Measurements from ENCODE around the gene KMT5C.

KMT5C gene

DNA sequence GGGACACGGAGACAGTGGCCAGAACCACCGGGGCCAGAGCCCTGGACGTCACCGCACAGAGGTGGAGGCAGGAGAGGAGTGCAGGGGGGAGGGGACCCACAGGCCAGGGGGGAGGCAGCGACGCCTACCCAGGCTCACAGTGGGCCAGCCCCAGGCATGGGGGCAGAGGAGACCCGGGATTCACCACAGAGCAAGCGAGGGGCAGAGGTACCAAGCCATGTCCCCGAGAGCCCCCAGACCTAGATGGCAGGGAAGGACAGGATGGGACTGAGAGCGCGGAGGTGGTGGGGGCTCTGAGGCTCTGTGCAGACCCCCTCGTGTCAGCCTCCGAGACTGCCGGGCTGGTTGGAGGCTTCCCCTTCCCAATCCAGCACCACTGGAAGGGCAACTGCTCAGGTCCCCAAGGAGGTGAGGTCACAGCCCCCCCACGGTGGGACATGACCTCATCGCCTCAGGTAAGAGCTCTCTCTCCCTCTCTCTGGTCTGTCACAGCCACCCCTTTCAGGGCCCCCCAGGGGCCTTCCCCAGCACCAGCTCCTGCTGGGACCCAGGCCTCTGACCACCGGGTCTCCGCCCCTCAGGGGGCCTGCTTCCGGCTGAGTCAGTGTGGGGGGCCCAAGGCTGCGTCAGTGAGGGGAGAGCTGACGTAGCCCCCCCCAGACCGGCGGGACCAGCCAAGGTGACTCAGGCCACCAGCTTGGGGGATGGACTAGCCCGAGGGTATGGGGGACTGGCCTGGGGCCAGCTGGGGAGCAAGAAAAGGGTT, 32.8 kb downstream of the KMT5C start (continued):
- TF ChIP-seq, protein P1, sequence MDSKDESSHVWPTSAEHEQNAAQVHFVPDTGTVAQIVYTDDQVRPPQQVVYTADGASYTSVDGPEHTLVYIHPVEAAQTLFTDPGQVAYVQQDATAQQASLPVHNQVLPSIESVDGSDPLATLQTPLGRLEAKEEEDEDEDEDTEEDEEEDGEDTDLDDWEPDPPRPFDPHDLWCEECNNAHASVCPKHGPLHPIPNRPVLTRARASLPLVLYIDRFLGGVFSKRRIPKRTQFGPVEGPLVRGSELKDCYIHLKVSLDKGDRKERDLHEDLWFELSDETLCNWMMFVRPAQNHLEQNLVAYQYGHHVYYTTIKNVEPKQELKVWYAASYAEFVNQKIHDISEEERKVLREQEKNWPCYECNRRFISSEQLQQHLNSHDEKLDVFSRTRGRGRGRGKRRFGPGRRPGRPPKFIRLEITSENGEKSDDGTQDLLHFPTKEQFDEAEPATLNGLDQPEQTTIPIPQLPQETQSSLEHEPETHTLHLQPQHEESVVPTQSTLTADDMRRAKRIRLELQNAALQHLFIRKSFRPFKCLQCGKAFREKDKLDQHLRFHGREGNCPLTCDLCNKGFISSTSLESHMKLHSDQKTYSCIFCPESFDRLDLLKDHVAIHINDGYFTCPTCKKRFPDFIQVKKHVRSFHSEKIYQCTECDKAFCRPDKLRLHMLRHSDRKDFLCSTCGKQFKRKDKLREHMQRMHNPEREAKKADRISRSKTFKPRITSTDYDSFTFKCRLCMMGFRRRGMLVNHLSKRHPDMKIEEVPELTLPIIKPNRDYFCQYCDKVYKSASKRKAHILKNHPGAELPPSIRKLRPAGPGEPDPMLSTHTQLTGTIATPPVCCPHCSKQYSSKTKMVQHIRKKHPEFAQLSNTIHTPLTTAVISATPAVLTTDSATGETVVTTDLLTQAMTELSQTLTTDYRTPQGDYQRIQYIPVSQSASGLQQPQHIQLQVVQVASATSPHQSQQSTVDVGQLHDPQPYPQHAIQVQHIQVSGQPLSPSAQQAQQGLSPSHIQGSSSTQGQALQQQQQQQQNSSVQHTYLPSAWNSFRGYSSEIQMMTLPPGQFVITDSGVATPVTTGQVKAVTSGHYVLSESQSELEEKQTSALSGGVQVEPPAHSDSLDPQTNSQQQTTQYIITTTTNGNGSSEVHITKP (tag by site-specific recombination; IDR thresholded peaks at IDR 0.05) = peak; percentile 36; the same call in 1 of the 2 replicates
- no peak for TF ChIP-seq ZSCAN23 (tag by site-specific recombination; IDR thresholded peaks at IDR 0.05)
- no peak for TF ChIP-seq ZNF704 (tag by site-specific recombination; IDR thresholded peaks at IDR 0.05)
- TF ChIP-seq ZNF280C (tag by site-specific recombination; IDR thresholded peaks at IDR 0.05) = no peak
- TF ChIP-seq ZNF677 (tag by site-specific recombination; IDR thresholded peaks at IDR 0.05) = no peak
- no peak for TF ChIP-seq ZBTB44 (tag by site-specific recombination; IDR thresholded peaks at IDR 0.05)
- TF ChIP-seq ZNF76 (tag by site-specific recombination; IDR thresholded peaks at IDR 0.05; ENCODE audit: borderline replicate concordance, low read depth) = no peak
- TF ChIP-seq ZNF121 (tag by site-specific recombination; IDR thresholded peaks at IDR 0.05) = no peak
- no peak for TF ChIP-seq ZNF548 (tag by site-specific recombination; IDR thresholded peaks at IDR 0.05)
- TF ChIP-seq ZNF394 (tag by site-specific recombination; IDR thresholded peaks at IDR 0.05; ENCODE audit: borderline replicate concordance) = no peak
- no peak for TF ChIP-seq ZSCAN4 (tag by site-specific recombination; IDR thresholded peaks at IDR 0.05)
- TF ChIP-seq BCL11A (tag by site-specific recombination; IDR thresholded peaks at IDR 0.05; ENCODE audit: low read depth) = peak; percentile 53; the same call in 1 of the 2 replicates
- no peak for TF ChIP-seq EGR2 (tag by site-specific recombination; IDR thresholded peaks at IDR 0.05; ENCODE audit: low read depth)
- no peak for TF ChIP-seq ZNF747 (tag by site-specific recombination; IDR thresholded peaks at IDR 0.05)
- no peak for TF ChIP-seq ZNF707 (tag by site-specific recombination; IDR thresholded peaks at IDR 0.05)
- TF ChIP-seq ZNF138 (tag by site-specific recombination; IDR thresholded peaks at IDR 0.05; ENCODE audit: borderline replicate concordance) = no peak
- TF ChIP-seq ZBTB11 (tag by site-specific recombination; conservative IDR thresholded peaks at IDR 0.05; ENCODE audit: low read depth) = no peak
- TF ChIP-seq SALL2 (tag by site-specific recombination; IDR thresholded peaks at IDR 0.05; ENCODE audit: borderline replicate concordance) = no peak
- no peak for TF ChIP-seq ZNF146 (tag by site-specific recombination; IDR thresholded peaks at IDR 0.05)
- TF ChIP-seq ZBTB17 (tag by site-specific recombination; IDR thresholded peaks at IDR 0.05) = no peak
- peak; percentile 64 for TF ChIP-seq ZEB2 (tag by site-specific recombination; IDR thresholded peaks at IDR 0.05)
- TF ChIP-seq ZNF561 (tag by site-specific recombination; IDR thresholded peaks at IDR 0.05; ENCODE audit: borderline replicate concordance) = no peak
- no peak for TF ChIP-seq ZNF571 (tag by site-specific recombination; IDR thresholded peaks at IDR 0.05)
- TF ChIP-seq ZNF132 (tag by site-specific recombination; IDR thresholded peaks at IDR 0.05; ENCODE audit: borderline replicate concordance) = no peak
- no peak for TF ChIP-seq YY2 (tag by site-specific recombination; IDR thresholded peaks at IDR 0.05)
- TF ChIP-seq ZNF777 (tag by site-specific recombination; IDR thresholded peaks at IDR 0.05; ENCODE audit: borderline replicate concordance) = no peak
